ENCODE measurements around the gene NT5C.

Gene NT5C

DNA sequence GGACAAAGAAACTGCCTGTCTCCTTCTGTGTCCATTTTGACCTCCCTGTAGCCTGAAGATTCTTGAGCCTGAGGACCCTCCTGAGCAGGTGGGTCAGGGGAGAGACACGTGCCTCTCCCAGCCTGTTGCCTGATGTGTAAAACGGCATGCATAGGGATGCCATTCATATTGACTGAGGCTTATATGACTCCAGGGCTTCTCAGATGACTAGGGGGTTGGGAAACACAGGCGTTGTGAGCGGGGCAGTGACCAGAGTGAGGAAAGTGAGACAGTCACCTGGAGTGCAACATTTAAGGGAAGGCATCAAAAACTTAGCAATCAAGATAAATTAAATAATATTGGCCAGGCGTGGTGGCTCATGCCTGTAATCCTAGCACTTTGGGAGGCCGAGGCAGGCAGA lies 48.9 kb downstream of the NT5C start:
- no peaks in the 10 kb centered on the region for H3K79me2 ChIP-seq (ENCODE audit: insufficient read depth, low read length)
- H3K4me3 ChIP-seq (ENCODE audit: low read length, poor library complexity, severe bottlenecking) = no peak overlapping the region
- H2AFZ ChIP-seq (ENCODE audit: low read length) = no peak overlapping the region
- no peak overlapping the region for H3K9ac ChIP-seq (ENCODE audit: low read depth, low read length, poor library complexity, severe bottlenecking)
- no peaks in the 10 kb centered on the region for H4K20me1 ChIP-seq (ENCODE audit: insufficient read depth, low read length, poor library complexity, severe bottlenecking)
- no peaks in the 10 kb centered on the region for H3K36me3 ChIP-seq (ENCODE audit: insufficient read depth, low read length)
- H3K9me3 ChIP-seq (ENCODE audit: insufficient read depth, low read depth, low read length) = no peaks in the 10 kb centered on the region
- TF ChIP-seq, protein P1, sequence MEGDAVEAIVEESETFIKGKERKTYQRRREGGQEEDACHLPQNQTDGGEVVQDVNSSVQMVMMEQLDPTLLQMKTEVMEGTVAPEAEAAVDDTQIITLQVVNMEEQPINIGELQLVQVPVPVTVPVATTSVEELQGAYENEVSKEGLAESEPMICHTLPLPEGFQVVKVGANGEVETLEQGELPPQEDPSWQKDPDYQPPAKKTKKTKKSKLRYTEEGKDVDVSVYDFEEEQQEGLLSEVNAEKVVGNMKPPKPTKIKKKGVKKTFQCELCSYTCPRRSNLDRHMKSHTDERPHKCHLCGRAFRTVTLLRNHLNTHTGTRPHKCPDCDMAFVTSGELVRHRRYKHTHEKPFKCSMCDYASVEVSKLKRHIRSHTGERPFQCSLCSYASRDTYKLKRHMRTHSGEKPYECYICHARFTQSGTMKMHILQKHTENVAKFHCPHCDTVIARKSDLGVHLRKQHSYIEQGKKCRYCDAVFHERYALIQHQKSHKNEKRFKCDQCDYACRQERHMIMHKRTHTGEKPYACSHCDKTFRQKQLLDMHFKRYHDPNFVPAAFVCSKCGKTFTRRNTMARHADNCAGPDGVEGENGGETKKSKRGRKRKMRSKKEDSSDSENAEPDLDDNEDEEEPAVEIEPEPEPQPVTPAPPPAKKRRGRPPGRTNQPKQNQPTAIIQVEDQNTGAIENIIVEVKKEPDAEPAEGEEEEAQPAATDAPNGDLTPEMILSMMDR (conservative IDR thresholded peaks at IDR 0.05; ENCODE audit: low read length) = no peak
- no peak for TF ChIP-seq EZH2phosphoT487 (IDR thresholded peaks at IDR 0.05; ENCODE audit: borderline replicate concordance)
- H3K9me2 ChIP-seq (replicated peaks; ENCODE audit: low read depth, low read length) = no peaks in the 10 kb centered on the region
- peaks cover 8% of the 10 kb centered on the region for H3K4me1 ChIP-seq (ENCODE audit: insufficient read depth, low read length, poor library complexity, severe bottlenecking)
- no peaks in the 10 kb centered on the region for H3F3A ChIP-seq (ENCODE audit: low read depth)
- no peak overlapping the region for H3K4me2 ChIP-seq (ENCODE audit: low read depth, low read length, poor library complexity, severe bottlenecking)
- H3K27me3 ChIP-seq (ENCODE audit: insufficient read depth, low read length, poor library complexity, severe bottlenecking) = no peaks in the 10 kb centered on the region

DNA sequence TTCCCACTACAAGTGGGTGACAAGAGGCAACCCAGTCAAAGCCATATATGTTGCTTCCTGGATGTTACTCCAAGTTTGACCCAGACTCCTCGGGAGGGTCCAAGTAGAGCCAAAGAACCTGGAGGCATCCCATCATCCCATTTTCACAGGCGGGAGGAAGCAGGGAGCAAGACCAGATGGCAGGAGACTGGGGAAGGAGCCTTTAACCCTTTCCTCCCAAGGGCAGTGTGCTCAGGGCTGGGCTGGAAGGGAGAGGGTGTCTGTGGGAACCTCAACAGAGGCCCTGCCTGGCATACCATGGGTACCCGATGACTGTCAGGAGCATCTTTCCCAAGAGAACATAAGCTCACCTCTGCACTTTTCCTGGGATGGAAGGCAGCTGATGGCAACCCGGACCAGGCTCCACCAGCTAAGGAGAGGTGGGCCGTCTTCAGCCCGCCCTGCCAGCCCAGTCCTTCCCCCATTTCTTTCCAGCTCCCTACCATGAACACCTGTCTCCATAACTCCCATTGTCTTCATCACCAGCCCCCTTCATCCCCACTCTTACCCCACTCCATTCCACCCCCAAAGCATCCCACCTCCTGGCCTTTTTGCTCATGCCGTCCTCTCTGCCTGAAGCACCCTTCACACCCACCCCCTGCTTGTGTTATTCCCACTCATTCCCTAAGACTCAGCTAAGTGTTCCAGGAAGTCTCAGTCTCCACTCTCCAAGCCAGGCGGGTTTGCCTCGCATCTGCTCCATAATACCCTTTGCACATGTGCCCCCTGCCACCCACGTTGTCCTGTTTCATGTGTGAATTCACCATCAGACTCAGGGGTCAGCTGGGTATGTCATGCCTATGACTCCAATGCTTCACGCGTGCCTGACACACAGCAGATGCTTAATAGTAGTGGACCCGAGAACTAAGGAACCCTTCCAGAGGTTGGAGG lies 49.7 kb downstream of the NT5C start:
- no peak for TF ChIP-seq EZH2phosphoT487 (IDR thresholded peaks at IDR 0.05; ENCODE audit: borderline replicate concordance)
- TF ChIP-seq, protein P1 (conservative IDR thresholded peaks at IDR 0.05; ENCODE audit: low read length) = no peak
- peaks cover 3% of the 10 kb centered on the region for H3K4me1 ChIP-seq (ENCODE audit: insufficient read depth, low read length, poor library complexity, severe bottlenecking)

More for the DNA sequence above, 49.7 kb downstream of the NT5C start:
- H3K36me3 ChIP-seq (ENCODE audit: insufficient read depth, low read length) = no peaks in the 10 kb centered on the region
- H3K79me2 ChIP-seq (ENCODE audit: insufficient read depth, low read length) = no peaks in the 10 kb centered on the region
- H2AFZ ChIP-seq (ENCODE audit: low read length) = no peak overlapping the region
- H3K9me2 ChIP-seq (replicated peaks; ENCODE audit: low read depth, low read length) = no peaks in the 10 kb centered on the region
- H4K20me1 ChIP-seq (ENCODE audit: insufficient read depth, low read length, poor library complexity, severe bottlenecking) = no peaks in the 10 kb centered on the region
- H3F3A ChIP-seq (ENCODE audit: low read depth) = no peaks in the 10 kb centered on the region
- H3K9ac ChIP-seq (ENCODE audit: low read depth, low read length, poor library complexity, severe bottlenecking) = no peak overlapping the region
- no peak overlapping the region for H3K4me2 ChIP-seq (ENCODE audit: low read depth, low read length, poor library complexity, severe bottlenecking)
- no peak overlapping the region for H3K4me3 ChIP-seq (ENCODE audit: low read length, poor library complexity, severe bottlenecking)
- no peaks in the 10 kb centered on the region for H3K27me3 ChIP-seq (ENCODE audit: insufficient read depth, low read length, poor library complexity, severe bottlenecking)
- H3K9me3 ChIP-seq (ENCODE audit: insufficient read depth, low read depth, low read length) = no peaks in the 10 kb centered on the region
